ENCODE results near the gene SPTB.
A peak's percentile ranks its signal among the peaks of the same experiment; 100 is the strongest.

The SPTB gene

DNA sequence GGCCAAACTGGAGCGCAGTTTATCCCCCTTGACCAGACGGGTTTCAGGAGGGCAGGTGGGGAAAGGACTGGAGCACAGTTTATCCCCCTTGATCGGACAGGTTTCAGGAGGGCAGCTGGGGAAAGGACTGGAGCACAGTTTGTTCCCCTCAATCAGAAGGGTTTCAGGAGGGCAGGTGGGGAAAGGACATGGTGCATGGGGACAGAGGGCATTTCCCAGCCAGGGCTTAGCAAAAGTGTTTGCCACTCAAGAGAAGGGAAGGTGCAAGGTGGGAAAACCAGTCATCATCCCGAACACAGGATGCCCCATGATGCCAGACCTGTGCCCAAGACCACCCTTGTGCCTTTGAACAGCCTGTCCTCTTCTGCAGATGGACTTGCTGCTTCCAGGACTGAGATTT, 54.7 kb downstream of the SPTB start:
- Histone ChIP-seq H3K36me3 (replicated peaks) (no peaks in the 10 kb centered on the region), H3K4me3 (ENCODE audit: low read depth, low read length) (no peak overlapping the region), H3K27ac (no peak overlapping the region), H3K27me3 (replicated peaks) (peaks cover 2% of the 10 kb centered on the region)
- DNase-seq = no peak
- in situ Hi-C loops (cut with HindIII; ENCODE audit: low pct_ligation_motif_present, low sequenced_read_pairs) = no loop called here
- no peak for TF ChIP-seq CTCF (IDR thresholded peaks at IDR 0.05; ENCODE audit: low read depth, low read length, missing control alignments)

DNA sequence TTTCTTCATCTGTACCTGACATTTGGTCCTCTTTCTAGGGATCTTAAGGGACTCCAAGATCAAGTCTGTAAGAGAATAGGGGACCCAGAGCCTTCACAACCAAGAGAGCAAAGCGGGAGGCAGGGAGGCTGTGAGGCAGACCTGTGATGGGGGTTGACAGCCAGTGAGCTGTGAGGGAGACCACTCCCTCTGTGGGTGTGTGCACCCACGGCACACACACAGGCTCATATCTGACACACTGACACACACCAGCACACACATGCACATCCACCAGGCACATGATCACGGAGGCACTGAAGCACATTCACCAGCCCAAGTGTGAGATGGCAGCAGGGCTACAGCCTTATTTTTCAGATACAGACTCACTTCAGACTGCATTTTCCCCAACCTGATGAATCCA, 55.2 kb downstream of the SPTB start:
- Histone ChIP-seq H3K27me3 (replicated peaks) (peaks cover 2% of the 10 kb centered on the region), H3K4me3 (ENCODE audit: low read depth, low read length) (no peak overlapping the region), H3K36me3 (replicated peaks) (no peaks in the 10 kb centered on the region), H3K27ac (no peak overlapping the region)
- TF ChIP-seq CTCF (IDR thresholded peaks at IDR 0.05; ENCODE audit: low read depth, low read length, missing control alignments) = no peak
- in situ Hi-C loops (cut with HindIII; ENCODE audit: low pct_ligation_motif_present, low sequenced_read_pairs) = no loop called here
- DNase-seq = no peak

- H3K4me3 ChIP-seq (ENCODE audit: low read depth, low read length) = no peak overlapping the region
- no peak overlapping the region for H3K27ac ChIP-seq
- peaks cover 2% of the 10 kb centered on the region for H3K27me3 ChIP-seq (replicated peaks)
- in situ Hi-C loops (cut with HindIII; ENCODE audit: low pct_ligation_motif_present, low sequenced_read_pairs) = no loop called here
- peak; percentile 54 for DNase-seq
- H3K36me3 ChIP-seq (replicated peaks) = no peaks in the 10 kb centered on the region
- peak; percentile 93 for TF ChIP-seq CTCF (IDR thresholded peaks at IDR 0.05; ENCODE audit: low read depth, low read length, missing control alignments)
These were observed 56.3 kb downstream of the SPTB start for GRCh38 chr14:64823305-64823861.

GRCh38 chr14:64821651-64822050, 58.1 kb downstream of the SPTB start:
- in situ Hi-C loops (cut with HindIII; ENCODE audit: low pct_ligation_motif_present, low sequenced_read_pairs) = no loop called here
- H3K36me3 ChIP-seq (replicated peaks) = no peaks in the 10 kb centered on the region
- DNase-seq = no peak
- no peak overlapping the region for H3K27ac ChIP-seq
- no peak overlapping the region for H3K4me3 ChIP-seq (ENCODE audit: low read depth, low read length)
- TF ChIP-seq CTCF (IDR thresholded peaks at IDR 0.05; ENCODE audit: low read depth, low read length, missing control alignments) = no peak
- H3K27me3 ChIP-seq (replicated peaks) = no peaks in the 10 kb centered on the region

GRCh38 chr14:64818151-64818550, 61.6 kb downstream of the SPTB start:
- DNase-seq = no peak
- TF ChIP-seq CTCF (IDR thresholded peaks at IDR 0.05; ENCODE audit: low read depth, low read length, missing control alignments) = no peak
- Histone ChIP-seq H3K27me3 (replicated peaks) (no peaks in the 10 kb centered on the region), H3K27ac (no peak overlapping the region), H3K4me3 (ENCODE audit: low read depth, low read length) (no peak overlapping the region), H3K36me3 (replicated peaks) (no peaks in the 10 kb centered on the region)
- in situ Hi-C loops (cut with HindIII; ENCODE audit: low pct_ligation_motif_present, low sequenced_read_pairs) = no loop called here

- Histone ChIP-seq H3K27ac (no peak overlapping the region), H3K4me3 (ENCODE audit: low read depth, low read length) (no peak overlapping the region), H3K27me3 (replicated peaks) (no peaks in the 10 kb centered on the region), H3K36me3 (replicated peaks) (no peaks in the 10 kb centered on the region)
- in situ Hi-C loops (cut with HindIII; ENCODE audit: low pct_ligation_motif_present, low sequenced_read_pairs) = no loop called here
- TF ChIP-seq CTCF (IDR thresholded peaks at IDR 0.05; ENCODE audit: low read depth, low read length, missing control alignments) = no peak
- no peak for DNase-seq
These were observed 62.1 kb downstream of the SPTB start for GRCh38 chr14:64817631-64818030.
